Colon (tissue), 2 donors: ENCODE measurements around the gene PARD6A.
"Not testable (repeated sequence)": the region's sequence is repeated elsewhere in the genome, so short reads cannot be mapped to it uniquely, and the experiment has no call there.

Experiments
- FAIRE-seq: peaks from 2 replicates; lab custom pipeline; 2012; peaks lifted over from hg19 to GRCh38; lab: Jason Lieb, UNC
- donor health status: control.
- donor health status: control.

The PARD6A gene

GRCh38 chr16:67667817-67668494, 7.2 kb downstream of the PARD6A start:
- no peak for FAIRE-seq

- no peak for FAIRE-seq
These were observed 7.9 kb downstream of the PARD6A start for GRCh38 chr16:67668495-67669157.

DNA sequence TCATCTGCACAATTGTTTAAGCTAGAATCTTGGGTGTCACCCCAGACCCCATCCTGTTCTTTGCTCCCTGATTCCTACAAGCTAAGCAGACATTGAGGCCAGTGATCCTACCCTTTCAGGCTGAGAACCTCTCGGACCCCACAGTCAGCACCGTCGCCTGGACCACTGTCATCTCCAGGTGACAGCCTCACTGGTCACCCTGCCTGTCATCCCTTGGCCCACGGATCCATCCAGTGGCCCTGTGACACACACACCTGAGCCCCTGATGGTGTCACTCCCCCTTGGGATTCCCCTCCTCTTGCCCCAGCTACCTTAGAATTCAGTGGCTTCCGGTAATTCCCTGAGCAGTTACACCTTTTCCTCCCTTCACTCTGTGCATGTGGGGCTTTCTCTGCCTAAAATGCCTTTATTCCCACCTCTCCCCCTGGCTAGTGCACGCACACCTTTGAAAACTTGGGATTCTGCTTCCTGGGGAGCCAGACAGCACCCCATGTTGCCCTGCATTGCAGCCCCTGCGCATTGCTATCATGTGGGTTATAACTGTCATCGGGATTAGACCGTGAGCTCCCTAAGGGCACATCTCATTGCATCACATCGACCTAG, 8.8 kb downstream of the PARD6A start:
- no peak for FAIRE-seq

- FAIRE-seq: no peak
These were observed 11.5 kb downstream of the PARD6A start for GRCh38 chr16:67672306-67672705.

GRCh38 chr16:67672739-67673662, 12.2 kb downstream of the PARD6A start:
- no peak for FAIRE-seq

- FAIRE-seq: no peak
These were observed 13.2 kb downstream of the PARD6A start for GRCh38 chr16:67673712-67674580.

DNA sequence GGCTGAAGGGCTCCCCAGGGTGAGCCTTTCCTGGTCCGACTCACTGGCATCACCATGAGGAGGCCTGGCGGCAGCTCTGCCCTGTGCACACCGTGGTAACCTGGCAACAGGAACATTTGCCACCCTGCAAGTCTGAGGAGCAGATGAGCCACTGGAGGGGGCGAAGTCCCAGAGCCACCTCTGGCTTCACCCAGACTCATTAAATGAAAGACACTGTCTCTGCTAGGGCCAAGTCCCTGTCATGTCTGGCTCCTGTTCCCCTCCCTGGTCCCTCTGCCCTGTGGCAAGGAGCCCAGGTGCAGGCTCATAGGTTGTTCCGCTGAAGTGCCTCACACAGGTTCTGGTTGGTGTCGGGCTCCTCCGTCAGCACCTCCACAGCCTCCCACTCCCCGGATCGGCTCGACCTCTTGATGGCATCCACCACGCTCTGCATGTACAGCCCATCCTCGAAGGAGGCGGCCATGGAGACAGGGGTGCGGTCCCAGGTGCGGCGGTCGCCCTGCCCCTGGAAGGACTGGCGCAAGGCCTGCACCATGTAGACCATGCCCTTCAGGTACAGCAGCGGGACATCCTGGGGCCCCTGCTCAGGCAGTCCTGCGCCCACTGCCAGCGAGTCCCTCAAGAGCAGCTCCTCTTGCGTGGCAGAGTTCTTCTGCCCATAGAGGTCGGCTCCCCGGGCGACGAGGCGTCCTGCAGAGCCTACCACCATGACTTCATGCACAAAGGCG, 14.3 kb downstream of the PARD6A start:
- FAIRE-seq: no peak

- no peak for FAIRE-seq
These were observed 14.8 kb downstream of the PARD6A start for GRCh38 chr16:67675579-67675935.

GRCh38 chr16:67675999-67676398, 15.2 kb downstream of the PARD6A start:
- no peak for FAIRE-seq

DNA sequence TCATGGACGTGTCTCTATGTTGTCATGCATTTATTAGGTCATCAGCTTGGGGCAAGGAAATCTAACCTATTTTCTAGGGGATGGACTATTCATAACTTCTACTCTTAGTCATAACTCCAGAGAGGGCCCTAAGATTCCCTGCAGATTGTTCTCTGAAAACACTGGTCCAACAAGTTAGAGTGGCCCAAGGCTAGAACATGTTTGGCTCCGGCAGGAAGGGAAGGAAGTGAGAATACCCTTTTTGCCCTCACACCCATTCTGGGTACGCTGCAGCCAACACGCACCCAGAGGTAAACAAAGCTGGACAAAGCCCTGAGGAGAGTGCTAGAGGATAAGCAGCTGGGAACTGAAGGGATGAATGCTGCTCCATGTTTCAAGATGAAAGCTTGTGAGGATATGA, 15.8 kb downstream of the PARD6A start:
- no peak for FAIRE-seq

DNA sequence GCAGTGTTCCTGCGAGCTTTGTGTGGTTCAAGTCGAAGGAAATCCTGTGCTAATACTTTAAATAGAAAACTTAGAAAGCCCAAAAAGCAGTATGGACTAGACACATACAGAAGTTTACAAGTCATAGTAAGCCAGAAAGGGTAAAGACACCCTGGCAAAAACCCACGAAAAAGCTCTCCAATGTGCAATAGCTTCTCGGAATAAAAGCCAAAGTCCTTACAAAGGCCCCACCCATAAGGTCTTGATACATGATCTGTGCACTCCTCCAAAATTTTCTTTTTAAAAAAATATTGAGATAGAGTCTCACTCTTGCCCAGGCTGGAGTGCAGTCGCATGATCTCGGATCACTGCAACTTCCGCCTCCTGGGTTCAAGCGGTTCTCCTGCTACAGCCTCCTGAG, 16.2 kb downstream of the PARD6A start:
- no peak for FAIRE-seq

- no peak for FAIRE-seq
These were observed 17.0 kb downstream of the PARD6A start for GRCh38 chr16:67677712-67678111.

DNA sequence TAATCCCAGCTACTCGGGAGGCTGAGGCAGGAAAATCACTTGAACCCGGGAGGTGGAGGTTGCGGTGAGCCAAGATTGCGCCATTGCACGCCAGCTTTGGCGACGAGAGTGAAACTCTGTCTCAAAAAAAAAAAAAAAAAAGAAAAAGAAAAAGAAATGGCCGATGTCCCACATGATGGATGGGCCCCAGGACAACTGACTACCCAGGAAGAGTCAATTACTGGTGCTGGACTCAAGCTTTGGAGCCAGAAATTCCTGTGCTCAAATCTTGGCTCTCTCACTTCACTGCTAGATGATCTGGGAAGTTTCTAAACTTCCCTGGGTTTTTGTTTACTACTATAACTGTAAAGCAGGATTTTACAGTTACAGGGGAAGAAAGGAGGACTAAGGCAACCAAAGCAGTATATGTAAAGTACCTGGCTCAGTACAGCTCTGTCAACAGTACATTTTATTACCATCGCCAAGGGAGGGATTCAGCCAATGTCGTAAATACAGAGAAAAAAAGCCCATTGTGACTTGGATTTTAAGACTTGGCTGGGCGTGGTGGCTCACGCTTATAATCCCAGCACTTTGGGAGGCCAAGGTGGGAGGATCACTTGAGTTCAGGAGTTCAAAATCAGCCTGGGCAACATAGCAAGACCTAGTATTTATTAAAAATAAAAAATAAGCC, 17.7 kb downstream of the PARD6A start:
- no peak for FAIRE-seq

- FAIRE-seq: no peak
These were observed 19.5 kb downstream of the PARD6A start for GRCh38 chr16:67679935-67680897.

GRCh38 chr16:67683767-67684166, 23.0 kb downstream of the PARD6A start:
- FAIRE-seq: no peak

DNA sequence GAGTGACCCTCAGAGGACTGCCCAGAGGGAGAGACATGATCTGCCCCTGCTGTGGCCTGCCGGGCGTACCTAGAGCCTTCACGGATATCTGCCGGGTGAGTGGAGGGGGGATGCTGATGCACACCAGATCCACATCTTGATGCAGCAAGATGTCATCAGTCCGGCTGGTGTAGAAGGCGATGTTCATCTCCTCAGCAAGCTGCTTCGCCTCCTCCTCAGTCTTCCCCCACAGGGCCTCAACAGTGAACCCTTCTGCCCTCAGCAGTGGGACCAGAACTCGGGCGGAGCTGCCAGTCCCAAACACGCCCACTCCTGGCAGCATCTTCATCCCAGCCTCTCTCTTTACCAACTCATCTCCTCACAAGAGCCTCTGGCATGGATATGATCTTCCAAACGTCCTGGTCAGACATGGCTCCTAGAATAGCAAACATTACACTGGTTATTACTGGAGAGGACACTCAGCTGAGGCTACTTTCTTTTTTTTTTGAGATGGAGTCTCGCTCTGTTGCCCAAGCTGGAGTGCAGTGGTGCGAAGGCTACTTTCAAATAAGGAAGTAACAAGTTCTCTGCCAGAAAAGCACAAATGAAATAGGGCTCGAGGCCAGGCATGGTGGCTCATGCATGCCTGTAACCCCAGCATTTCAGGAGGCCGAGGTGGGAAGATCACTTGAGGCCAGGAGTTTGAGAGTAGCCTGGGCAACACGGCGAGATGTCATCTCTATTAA, 24.8 kb downstream of the PARD6A start:
- FAIRE-seq: no peak

DNA sequence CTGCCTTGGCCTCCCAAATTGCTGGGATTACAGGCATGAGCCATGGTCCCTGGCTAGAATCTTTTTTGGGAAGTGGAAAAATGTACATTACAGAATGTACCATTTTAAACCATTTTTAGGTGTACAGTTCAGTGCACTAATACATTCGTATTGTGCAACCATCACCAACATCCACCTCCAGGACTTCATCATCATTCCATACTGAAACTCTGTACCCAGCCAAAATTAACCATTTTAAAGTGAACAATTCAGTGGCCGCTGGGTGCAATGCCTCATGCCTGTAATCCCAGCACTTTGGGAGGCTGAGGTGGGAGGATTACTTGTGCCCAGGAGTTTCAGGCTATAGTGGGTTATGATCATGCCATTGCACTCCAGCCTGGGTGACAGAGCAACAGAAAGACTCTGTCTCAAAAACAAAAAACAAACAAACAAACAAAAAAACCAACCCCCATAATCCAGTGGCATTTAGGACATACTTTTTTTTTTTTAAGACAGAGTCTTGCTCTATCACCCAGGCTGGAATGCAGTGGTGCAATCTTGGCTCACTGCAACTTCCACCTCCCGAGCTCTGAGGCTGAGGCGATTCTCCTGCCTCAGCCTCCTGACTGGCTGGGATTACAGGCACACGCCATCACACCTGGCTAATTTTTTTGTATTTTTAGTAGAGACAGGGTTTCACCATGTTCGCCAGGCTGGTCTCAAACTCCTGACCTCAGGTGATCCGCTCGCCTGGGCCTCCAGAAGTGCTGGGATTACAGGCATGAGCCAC, 32.9 kb downstream of the PARD6A start:
- FAIRE-seq: not testable (repeated sequence)

- no peak for FAIRE-seq
These were observed 33.9 kb downstream of the PARD6A start for GRCh38 chr16:67694611-67695010.
